GM04504 (cell line): ENCODE results near the gene FZD4.
A peak's percentile ranks its signal among the peaks of the same experiment; 100 is the strongest.
"Not testable (repeated sequence)": the region's sequence is repeated elsewhere in the genome, so short reads cannot be mapped to it uniquely, and the experiment has no call there.

Source experiments
- DNase-seq: peaks from one replicate; pipeline ENCODE4 v3.0.0-alpha.2; 2012; ENCODE audit warnings: low read depth

The FZD4 gene

GRCh38 chr11:86937193-86937806 is 17.9 kb downstream of the FZD4 start:
- DNase-seq = not testable (repeated sequence)

DNA sequence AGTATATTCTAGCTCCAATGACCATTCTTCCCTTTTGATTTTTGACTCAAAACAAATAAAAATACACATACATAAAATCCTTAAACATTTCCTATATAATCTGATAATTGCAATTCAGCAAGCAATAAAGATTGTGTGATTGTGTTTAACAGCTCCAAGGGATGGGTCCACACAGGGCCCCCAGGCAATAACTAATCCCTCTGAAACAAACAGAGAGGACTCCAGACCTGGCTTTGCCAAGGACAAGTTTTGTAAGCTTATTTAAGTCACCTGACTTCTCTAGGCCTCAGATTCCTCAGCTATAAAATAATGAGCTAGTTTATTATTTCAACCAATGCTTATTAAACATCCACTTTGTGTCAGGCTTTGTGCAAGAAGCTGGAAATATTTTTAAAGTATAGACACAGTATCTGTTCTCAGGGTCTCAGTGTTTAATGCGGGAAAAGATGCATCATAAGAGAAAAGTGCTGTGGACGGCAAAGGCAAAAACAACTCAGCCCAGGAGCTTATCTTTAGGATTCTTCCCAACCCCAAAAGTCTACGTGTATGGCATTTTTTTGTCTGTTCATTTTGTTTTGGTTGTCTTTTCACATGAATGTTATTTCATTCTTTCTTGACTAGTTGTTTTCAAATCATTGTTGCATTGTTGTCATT is 20.1 kb downstream of the FZD4 start:
- no peak for DNase-seq

- DNase-seq = no peak
These were observed 20.7 kb downstream of the FZD4 start for GRCh38 chr11:86934582-86934900.

DNA sequence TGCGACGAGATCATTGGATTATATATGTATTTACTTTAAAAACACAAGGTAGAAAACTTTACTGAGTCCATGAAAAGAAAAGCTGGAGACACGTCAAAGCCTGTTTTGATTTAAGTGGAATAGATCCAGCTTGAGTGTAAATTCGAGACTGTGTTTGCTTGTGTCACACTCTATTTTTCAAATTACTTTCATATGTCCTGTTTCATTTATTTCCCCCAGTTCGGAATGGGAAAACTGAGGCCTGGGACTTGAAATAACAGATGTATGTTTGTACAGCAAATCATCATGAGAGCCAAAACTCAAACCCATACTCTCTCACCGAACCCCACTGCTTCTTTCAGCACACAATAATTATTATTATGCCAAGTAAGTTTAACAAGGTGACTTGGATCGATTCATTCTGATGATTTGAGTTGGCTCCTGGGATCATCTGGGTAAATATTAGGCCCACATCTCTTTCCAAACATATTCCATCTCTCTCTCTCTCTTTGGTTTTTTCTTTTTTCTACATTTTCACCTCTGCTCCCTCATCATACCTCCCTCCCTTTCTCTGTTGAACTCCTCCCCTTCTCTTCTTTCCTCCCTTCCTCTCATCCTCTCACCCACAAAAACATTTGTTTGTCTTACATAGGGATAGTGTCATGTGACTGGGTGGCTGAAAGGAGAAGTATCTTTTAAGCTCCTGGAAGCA is 21.2 kb downstream of the FZD4 start:
- no peak for DNase-seq

DNA sequence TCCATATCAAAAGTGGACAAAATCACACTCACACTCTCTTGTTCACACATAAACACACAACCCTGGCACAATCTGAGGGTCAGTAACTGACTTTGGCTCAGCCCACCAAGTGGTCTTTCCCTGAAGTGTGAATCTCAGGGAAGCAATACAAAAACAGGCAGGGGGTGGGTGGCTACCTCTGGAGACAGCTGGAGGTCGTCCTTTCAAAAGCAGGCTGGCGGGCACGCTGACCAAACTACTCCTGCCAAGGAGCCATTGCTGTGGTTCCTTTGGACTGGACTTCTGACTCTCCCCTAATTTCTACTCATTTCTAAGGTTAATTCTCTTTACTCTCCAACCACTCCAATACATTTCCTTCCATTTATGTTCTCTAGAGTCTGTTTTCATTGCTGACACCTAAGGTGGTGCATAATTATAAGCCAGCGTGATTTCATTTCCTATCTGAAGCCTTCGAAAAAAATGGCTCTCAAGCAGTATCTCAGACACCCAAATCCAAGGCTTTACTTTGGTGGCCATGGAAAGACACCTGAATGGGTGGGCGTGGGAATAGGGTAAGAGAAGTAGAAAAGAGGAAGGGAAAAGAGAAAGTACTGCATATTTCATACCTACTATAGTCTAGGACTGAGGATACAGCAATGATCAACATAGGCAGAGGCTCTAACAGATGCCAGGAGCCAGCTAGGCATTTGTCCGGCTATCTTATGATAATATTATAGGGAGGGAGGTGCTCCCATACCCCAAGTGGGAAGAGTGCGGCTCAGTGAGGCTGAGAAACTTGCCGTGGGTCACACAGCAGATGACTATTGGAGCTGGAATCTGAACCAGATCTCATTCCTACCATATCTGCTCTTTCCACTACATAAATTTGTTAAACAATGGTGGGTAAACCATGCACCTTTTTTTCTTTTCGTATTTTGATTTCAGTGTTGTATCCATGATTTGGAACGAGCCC is 22.0 kb downstream of the FZD4 start:
- DNase-seq = no peak

DNA sequence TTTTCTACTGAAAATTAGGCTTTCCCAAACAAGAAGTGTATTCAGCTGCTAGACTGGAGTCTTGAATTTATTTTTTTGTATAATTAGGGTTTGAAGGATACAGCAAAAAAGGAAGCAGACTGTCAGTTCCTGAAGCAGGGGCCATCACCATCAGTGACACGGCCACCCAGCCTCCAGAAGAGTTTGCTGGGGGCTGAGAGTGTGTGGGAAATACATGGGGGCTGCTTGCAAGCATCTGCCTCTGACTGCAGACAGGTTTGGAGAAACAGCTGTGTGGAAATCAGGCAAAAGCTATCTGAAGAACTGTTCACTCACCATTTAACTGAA is 23.0 kb downstream of the FZD4 start:
- DNase-seq = no peak

GRCh38 chr11:86931548-86932258 is 23.5 kb downstream of the FZD4 start:
- peak; percentile 31 for DNase-seq

DNA sequence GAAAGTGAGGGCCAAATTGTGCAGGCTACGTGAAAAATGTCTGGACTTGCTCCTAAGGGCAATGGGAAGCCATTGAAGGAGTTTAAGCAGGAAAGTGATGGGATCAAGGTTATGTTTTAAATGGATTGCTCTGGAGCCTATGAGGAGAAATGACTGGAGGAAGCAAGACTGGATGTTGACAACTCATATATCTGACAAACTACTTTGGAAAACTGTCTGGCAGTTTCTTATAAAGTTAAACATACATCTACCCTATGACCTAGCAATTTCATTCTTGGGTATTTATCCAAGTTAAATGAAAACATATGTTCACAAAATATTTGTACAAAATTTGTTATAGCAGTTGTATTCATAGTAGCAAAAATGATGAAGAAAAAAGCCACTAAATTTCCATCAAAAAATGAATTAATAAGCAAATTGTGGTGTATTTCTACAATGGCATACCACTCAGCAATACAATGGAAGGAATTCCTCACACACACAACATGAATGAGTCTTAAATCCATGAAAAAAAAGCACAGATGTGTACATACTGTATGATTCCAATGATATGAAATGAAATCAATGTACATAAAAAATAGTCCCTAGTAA is 24.1 kb downstream of the FZD4 start:
- DNase-seq = no peak

GRCh38 chr11:86926975-86927374 is 28.2 kb downstream of the FZD4 start:
- DNase-seq = no peak

DNA sequence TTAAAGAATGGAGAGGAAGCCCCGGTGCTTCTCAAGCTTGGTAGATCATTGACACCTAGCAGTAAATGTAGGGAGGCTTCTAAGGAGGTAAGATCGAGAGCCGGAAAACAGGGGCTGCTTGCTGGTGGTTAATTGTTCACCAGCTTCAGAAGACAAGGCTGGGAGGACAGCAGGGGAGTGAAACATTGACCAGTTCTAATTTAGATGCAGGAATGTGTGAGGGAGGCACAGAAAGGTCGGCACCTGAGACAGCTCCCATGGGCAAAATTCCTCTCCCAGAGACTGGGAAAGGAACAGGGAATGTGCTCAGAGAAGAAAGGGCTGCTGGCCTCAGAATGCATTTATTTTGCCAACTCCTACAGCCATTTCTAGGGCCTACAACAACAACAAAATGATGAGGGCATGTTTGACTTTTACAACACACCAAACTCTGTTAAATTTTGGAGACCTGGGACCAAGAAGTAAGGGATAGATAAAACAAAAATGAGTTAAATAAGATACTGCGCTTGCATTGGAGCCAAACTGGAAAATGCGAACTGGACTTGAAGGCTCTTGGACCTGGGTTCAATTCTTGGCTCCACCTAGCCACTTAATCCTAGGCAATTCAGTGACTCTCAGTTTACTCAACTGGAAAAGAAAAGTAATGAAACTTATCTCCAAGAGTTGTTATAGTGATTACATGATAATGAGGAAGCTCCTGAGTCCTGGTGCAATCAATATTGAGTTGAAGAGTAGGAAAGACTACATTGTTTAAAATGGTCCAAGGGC is 31.0 kb downstream of the FZD4 start:
- no peak for DNase-seq

GRCh38 chr11:86922225-86922624 is 33.0 kb downstream of the FZD4 start:
- no peak for DNase-seq

DNA sequence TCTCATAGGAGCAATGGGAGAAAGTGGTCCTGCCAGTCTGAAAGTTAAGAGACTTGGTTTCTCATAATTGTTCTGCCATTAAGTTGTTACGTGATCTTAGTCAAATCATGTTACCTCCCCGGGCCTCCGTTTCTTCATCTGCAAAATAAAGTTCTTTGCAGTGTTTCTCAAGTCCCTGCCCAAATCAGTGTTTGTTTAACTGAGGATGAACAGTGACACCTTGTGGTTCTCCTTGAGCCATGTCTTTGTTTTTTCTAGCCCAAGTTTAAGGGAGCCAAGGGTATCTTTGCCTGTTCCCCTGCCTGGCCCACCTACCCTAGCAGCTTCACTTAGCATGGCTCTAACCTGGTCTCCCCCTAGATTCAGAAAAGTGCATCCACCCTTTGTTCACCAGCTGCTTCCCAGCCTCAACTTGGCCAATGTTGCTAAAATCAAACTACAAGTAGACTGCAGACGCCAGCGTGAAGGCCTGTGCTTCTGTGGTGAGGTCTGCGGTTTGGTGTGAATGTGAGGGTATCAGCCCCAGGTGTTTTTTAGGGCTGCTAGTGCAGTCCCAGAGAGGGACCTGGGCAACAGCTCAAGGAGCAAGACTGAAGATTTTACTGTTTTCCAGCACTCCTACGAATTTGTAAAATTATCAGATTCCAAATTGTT is 35.5 kb downstream of the FZD4 start:
- peak; percentile 40 for DNase-seq

- DNase-seq = no peak
These were observed 36.2 kb downstream of the FZD4 start for GRCh38 chr11:86918973-86919372.

DNA sequence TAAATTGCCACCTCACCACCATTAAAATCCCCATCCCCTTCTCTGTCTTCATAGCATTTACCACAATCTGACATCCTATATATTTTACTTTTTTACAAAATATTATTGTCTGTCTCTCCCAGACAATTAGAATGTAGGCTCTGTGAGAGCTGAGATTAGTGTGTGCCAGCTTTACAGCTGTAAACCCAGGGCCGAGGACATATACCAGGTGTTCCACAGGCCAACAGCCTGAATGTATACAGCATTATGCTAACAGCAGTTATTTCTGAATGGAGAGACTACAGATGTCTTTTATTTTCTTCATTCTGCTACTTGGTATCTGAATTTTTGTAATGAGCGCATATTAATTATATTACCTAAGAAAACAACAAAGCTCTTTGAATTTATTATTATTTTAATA is 36.7 kb downstream of the FZD4 start:
- no peak for DNase-seq

DNA sequence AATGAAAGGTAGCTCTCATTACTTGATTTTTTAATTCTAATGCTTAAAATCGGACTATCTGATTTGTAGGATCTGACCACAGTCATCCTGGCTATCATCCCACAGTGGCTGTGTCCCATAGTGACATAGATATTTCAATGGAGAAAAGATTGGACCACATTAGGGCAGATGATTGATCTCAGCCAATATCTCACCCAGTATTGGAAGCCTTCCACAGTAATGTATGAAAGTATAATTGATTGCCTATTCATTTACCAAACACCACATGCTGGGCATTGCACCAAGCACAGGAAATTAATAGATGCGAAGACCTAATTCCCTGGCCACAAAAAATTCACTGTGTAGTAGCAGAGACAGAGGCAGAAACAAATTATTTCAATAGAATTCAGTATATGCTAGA is 37.6 kb downstream of the FZD4 start:
- no peak for DNase-seq

GRCh38 chr11:86916330-86916729 is 38.9 kb downstream of the FZD4 start:
- peak; percentile 51 for DNase-seq

- not testable (repeated sequence) for DNase-seq
These were observed 39.3 kb downstream of the FZD4 start for GRCh38 chr11:86915850-86916249.

DNA sequence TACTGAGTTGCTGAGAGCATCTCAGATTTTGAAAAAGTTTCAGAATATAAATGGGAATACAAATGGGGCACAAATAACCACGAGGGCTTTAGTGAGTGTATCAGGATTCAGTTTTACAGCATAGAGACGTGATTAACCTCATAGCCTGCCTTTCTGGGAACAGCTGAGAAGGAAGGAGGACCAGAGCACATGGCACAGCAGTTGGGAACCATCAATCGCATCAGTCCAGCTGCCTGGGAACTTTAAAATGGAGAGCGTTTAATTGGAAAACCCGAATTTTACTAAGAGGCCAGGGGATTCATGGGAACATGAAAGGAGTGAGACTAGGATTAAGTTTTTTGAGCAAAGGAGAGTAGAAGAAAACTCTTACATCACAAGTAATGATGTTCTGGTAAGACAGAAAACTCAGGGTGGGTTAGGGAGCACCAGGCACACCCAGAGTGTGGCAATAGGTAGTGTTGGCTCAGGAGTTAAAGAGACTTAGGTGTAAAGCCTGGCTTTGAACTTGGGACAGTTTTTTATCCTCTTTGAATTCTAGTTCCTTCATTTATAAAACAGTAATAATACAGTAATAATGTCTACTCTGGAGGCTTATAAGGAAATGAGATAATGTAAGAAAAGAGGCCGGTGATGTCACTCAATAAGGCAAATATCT is 40.2 kb downstream of the FZD4 start:
- DNase-seq = no peak

- DNase-seq = no peak
These were observed 43.0 kb downstream of the FZD4 start for GRCh38 chr11:86912238-86912637.

GRCh38 chr11:86910592-86910991 is 44.6 kb downstream of the FZD4 start:
- no peak for DNase-seq
